Trophoblast cell (in vitro differentiated cells and primary cell): ENCODE data around the gene BAIAP2.

ENCODE experiments used
- DNase-seq, 2 donors: peaks; one replicate each; pipeline ENCODE4 v3.0.0-alpha.2; 2016
- H2AFZ ChIP-seq: 2 replicates; pipeline ENCODE4 v1.6.1; 2013; ENCODE audit warnings: low read length, moderate library complexity, mild to moderate bottlenecking; ENCODE audit not compliant: insufficient read depth, poor library complexity
- H2AK5ac ChIP-seq: 2 replicates; pipeline ENCODE4 v1.6.1; 2013; ENCODE audit warnings: mild to moderate bottlenecking, low read length
- H2BK120ac ChIP-seq: 2 replicates; pipeline ENCODE4 v1.6.1; 2013; ENCODE audit warnings: low read length, mild to moderate bottlenecking, moderate library complexity; ENCODE audit not compliant: insufficient read depth, poor library complexity
- H2BK12ac ChIP-seq: 2 replicates; pipeline ENCODE4 v1.6.1; 2013; ENCODE audit warnings: mild to moderate bottlenecking, low read length, moderate library complexity
- H2BK5ac ChIP-seq: 2 replicates; pipeline ENCODE4 v1.6.1; 2013; ENCODE audit warnings: low read length, low read depth, moderate library complexity, mild to moderate bottlenecking; ENCODE audit not compliant: poor library complexity
- H3K14ac ChIP-seq: 2 replicates; pipeline ENCODE4 v1.6.1; 2013; ENCODE audit warnings: mild to moderate bottlenecking, low read length
- H3K18ac ChIP-seq: 2 replicates; pipeline ENCODE4 v1.6.1; 2013; ENCODE audit warnings: mild to moderate bottlenecking, low read length
- H3K23ac ChIP-seq: 2 replicates; pipeline ENCODE4 v1.6.1; 2013; ENCODE audit warnings: low read length
- H3K27ac ChIP-seq: 2 replicates; pipeline ENCODE4 v1.5.1; 2013; ENCODE audit warnings: low read depth, mild to moderate bottlenecking, inconsistent platforms, low read length, moderate library complexity
- H3K27me3 ChIP-seq: 2 replicates; pipeline ENCODE4 v1.6.1; 2013; ENCODE audit warnings: inconsistent platforms, mild to moderate bottlenecking, low read length, moderate library complexity; ENCODE audit not compliant: insufficient read depth
- H3K36me3 ChIP-seq, 2 experiments: 1 replicate in 1 of 2; 2 replicates in 1 of 2; pipeline ENCODE4 v1.6.1; 2013; ENCODE audit warnings: low read length in 2 of 2, mild to moderate bottlenecking in 2 of 2, moderate library complexity in 1 of 2; ENCODE audit not compliant: insufficient read depth in 2 of 2, control insufficient read depth in 1 of 2
- H3K4ac ChIP-seq: 2 replicates; pipeline ENCODE4 v1.6.1; 2013; ENCODE audit warnings: low read depth, mild to moderate bottlenecking, low read length, moderate library complexity
- H3K4me1 ChIP-seq, 2 experiments: 1 replicate in 1 of 2; 2 replicates in 1 of 2; pipeline ENCODE4 v1.6.1; 2013; ENCODE audit warnings: low read length in 2 of 2, mild to moderate bottlenecking in 2 of 2, moderate library complexity in 1 of 2; ENCODE audit not compliant: insufficient read depth in 2 of 2, control insufficient read depth in 1 of 2
- H3K4me2 ChIP-seq: 2 replicates; pipeline ENCODE4 v1.6.1; 2013; ENCODE audit warnings: inconsistent platforms, mild to moderate bottlenecking, low read length, moderate library complexity
- H3K4me3 ChIP-seq: 2 replicates; pipeline ENCODE4 v1.5.1; 2013; ENCODE audit warnings: mild to moderate bottlenecking, low read depth, low read length, inconsistent platforms
- H3K79me1 ChIP-seq: one replicate; pipeline ENCODE4 v1.6.1; 2013; ENCODE audit warnings: low read length
- H3K79me2 ChIP-seq: 2 replicates; pipeline ENCODE4 v1.6.1; 2013; ENCODE audit warnings: low read length, mild to moderate bottlenecking; ENCODE audit not compliant: control insufficient read depth, insufficient read depth, poor library complexity
- H3K9ac ChIP-seq: 2 replicates; pipeline ENCODE4 v1.6.1; 2013; ENCODE audit warnings: mild to moderate bottlenecking, low read length
- H3K9me3 ChIP-seq: 2 replicates; pipeline ENCODE4 v1.6.1; 2013; ENCODE audit warnings: low read depth, mild to moderate bottlenecking, control low read depth, inconsistent platforms, low read length; ENCODE audit not compliant: insufficient read depth
- H4K12ac ChIP-seq: 2 replicates; pipeline ENCODE4 v1.6.1; 2013; ENCODE audit warnings: low read depth, mild to moderate bottlenecking, low read length, moderate library complexity
- H4K8ac ChIP-seq: 2 replicates; pipeline ENCODE4 v1.6.1; 2013; ENCODE audit warnings: low read depth, mild to moderate bottlenecking, low read length, moderate library complexity
- H4K91ac ChIP-seq: one replicate; pipeline ENCODE4 v1.6.1; 2013; ENCODE audit warnings: low read depth, mild to moderate bottlenecking, low read length, moderate library complexity
- WGBS: extraction: QIAGEN DNeasy Blood & Tissue Kit; methylation state at CpG from one replicate; pipeline ENCODE4 v1.1.7; 2013; ENCODE audit warnings: missing lambda C conversion rate; ENCODE audit not compliant: insufficient read length, insufficient coverage; ENCODE audit errors: extremely low coverage; 5-methylcytosine and 5-hydroxymethylcytosine counted together

Gene BAIAP2

GRCh38 chr17:81039854-81040758 lies 5.2 kb downstream of the BAIAP2 start:
- H2BK12ac ChIP-seq = peak overlapping the region; percentile 28
- WGBS = no CpG with 5 or more reads among the region's 28 CpGs
- H3K23ac ChIP-seq = no peak overlapping the region

DNA sequence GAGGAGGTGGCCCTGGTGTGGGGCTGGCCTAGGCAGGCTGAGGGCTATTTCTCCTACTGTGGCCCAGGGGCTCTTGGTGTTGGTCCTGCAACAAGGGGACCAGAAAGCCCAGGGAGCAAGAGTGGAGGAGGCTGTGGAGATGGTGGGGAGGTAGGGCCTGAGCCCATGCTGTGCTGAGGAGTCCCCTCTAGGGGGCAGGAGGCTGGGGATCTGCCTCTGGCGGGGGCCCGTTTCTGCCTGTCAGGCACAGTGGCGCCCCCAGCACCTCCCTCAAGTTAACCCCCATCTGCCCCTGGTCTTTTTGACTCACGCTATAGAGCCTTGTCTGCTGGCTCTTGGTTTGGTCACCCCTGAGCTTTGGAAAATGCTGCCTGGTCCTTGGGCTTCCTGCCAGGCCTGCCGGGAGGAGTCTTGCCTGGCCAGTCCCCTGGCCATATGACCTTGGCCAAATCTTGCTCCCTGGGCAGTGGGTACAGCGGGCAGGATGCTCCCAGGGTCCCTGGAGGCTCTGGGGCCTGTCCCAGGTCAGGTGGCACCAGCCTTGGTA lies 5.9 kb downstream of the BAIAP2 start:
- Histone ChIP-seq H2AK5ac (peak overlapping the region; percentile 37), H3K27me3 (no peaks in the 10 kb centered on the region), H4K8ac (peak overlapping the region; percentile 40), H2BK5ac (peak overlapping the region; percentile 7), H2BK120ac (peak overlapping the region; percentile 7), H3K4me1 (peaks cover 76 to 77% of the 10 kb centered on the region in 2 experiments), H2AFZ (no peak overlapping the region), H3K9ac (no peak overlapping the region), H4K12ac (no peak overlapping the region), H2BK12ac (peak overlapping the region; percentile 1), H3K79me2 (peaks cover 50% of the 10 kb centered on the region), H3K14ac (peak overlapping the region; percentile 6), H3K79me1 (peaks cover 44% of the 10 kb centered on the region), H3K18ac (peak overlapping the region; percentile 20), H3K23ac (no peak overlapping the region), H3K4me3 (no peak overlapping the region), H4K91ac (peak overlapping the region; percentile 5), H3K4me2 (no peak overlapping the region), H3K27ac (peak overlapping the region; percentile 9), H3K9me3 (peaks cover 4% of the 10 kb centered on the region), H3K4ac (peak overlapping the region; percentile 66), H3K36me3 (peaks cover 10 to 15% of the 10 kb centered on the region in 2 experiments)
- no CpG with 5 or more reads among the region's 6 CpGs for WGBS
- DNase-seq = no peak

More at GRCh38 chr17:81039854-81040758, 5.2 kb downstream of the BAIAP2 start:
- no peak overlapping the region for H2AFZ ChIP-seq
- H3K4me3 ChIP-seq = peak overlapping the region; percentile 2
- peak overlapping the region; percentile 13 for H3K27ac ChIP-seq
- peak overlapping the region; percentile 7 for H2BK5ac ChIP-seq
- peak overlapping the region; percentile 9 for H3K14ac ChIP-seq
- no peak overlapping the region for H2AK5ac ChIP-seq
- no peaks in the 10 kb centered on the region for H3K27me3 ChIP-seq
- peaks cover 4% of the 10 kb centered on the region for H3K9me3 ChIP-seq
- H3K9ac ChIP-seq = no peak overlapping the region
- peak; percentile 90 to 94 for DNase-seq
- peak overlapping the region; percentile 7 for H2BK120ac ChIP-seq
- H3K18ac ChIP-seq = peak overlapping the region; percentile 20
- H3K4me2 ChIP-seq = no peak overlapping the region
- peak overlapping the region; percentile 66 for H3K4ac ChIP-seq
- H4K8ac ChIP-seq = peak overlapping the region; percentile 40
- H3K36me3 ChIP-seq = peaks cover 10 to 11% of the 10 kb centered on the region in 2 experiments
- peak overlapping the region; percentile 5 for H4K91ac ChIP-seq
- H3K79me1 ChIP-seq = peaks cover 44% of the 10 kb centered on the region
- H3K4me1 ChIP-seq = peaks cover 72 to 75% of the 10 kb centered on the region in 2 experiments
- no peak overlapping the region for H4K12ac ChIP-seq
- peaks cover 45% of the 10 kb centered on the region for H3K79me2 ChIP-seq

DNA sequence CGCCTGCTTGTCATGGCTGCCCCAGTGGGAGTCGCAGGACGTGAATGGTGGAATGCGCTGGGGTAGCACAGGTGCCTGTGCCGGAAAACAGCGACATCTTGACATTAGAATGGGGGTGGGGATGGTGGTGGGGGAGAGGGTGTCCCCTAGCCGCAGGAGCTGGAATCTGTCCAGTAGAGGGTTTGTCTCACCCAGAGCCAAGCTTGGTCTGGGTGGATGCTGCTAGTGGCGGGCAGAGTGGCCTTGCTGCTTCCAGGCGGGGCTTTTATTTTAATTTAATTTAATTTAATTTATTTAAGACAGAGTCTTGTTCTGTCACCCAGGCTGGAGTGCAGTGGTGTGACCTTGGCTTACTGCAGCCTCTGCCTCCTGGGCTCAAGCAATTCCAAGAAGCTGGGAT lies 7.7 kb downstream of the BAIAP2 start:
- H2BK5ac ChIP-seq = peak overlapping the region; percentile 18
- H3K27ac ChIP-seq = no peak overlapping the region
- no peaks in the 10 kb centered on the region for H3K27me3 ChIP-seq
- peak overlapping the region; percentile 28 for H3K18ac ChIP-seq
- H3K79me2 ChIP-seq = peaks cover 49% of the 10 kb centered on the region
- peaks cover 7% of the 10 kb centered on the region for H3K9me3 ChIP-seq
- peak overlapping the region; percentile 59 for H2AK5ac ChIP-seq
- H3K4ac ChIP-seq = peak overlapping the region; percentile 11
- H4K8ac ChIP-seq = no peak overlapping the region
- H3K79me1 ChIP-seq = peaks cover 38% of the 10 kb centered on the region
- H3K36me3 ChIP-seq = peaks cover 13 to 15% of the 10 kb centered on the region in 2 experiments
- no CpG with 5 or more reads among the region's 9 CpGs for WGBS
- no peak overlapping the region for H3K9ac ChIP-seq
- no peak overlapping the region for H4K12ac ChIP-seq
- peak in 1 of 2 donors; percentile 7 for DNase-seq
- peaks cover 60 to 62% of the 10 kb centered on the region in 2 experiments for H3K4me1 ChIP-seq
- peak overlapping the region; percentile 11 for H3K14ac ChIP-seq
- H2AFZ ChIP-seq = no peak overlapping the region
- H4K91ac ChIP-seq = peak overlapping the region; percentile 33
- peak overlapping the region; percentile 25 for H2BK12ac ChIP-seq
- H2BK120ac ChIP-seq = no peak overlapping the region
- H3K4me3 ChIP-seq = no peak overlapping the region
- no peak overlapping the region for H3K23ac ChIP-seq
- no peak overlapping the region for H3K4me2 ChIP-seq

DNA sequence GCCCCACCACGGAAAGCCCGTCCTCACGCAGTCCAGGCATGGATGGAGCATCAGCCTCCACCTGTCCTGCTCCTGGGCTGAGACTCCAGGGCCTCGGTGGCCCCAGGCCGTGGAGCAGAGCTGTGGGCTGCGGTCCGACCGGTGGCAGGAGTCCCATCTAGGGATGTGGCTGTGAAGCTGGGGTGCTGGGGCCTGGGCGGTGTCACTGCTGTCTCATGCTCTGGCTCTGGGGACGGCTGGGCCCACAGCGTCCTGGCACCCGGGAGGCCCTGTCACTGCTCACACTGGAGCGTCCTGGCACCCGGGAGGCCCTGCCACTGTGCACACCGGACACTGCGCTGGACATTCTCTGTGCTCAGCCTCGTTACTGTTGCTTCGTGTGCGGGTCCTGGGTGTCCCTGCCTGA lies 8.4 kb downstream of the BAIAP2 start:
- H3K4me3 ChIP-seq = no peak overlapping the region
- H2BK120ac ChIP-seq = peak overlapping the region; percentile 74
- H3K79me2 ChIP-seq = peaks cover 44% of the 10 kb centered on the region
- peak overlapping the region; percentile 90 for H3K18ac ChIP-seq
- H2BK12ac ChIP-seq = peak overlapping the region; percentile 89
- H3K4ac ChIP-seq = peak overlapping the region; percentile 9
- peak overlapping the region; percentile 31 for H4K8ac ChIP-seq
- H4K12ac ChIP-seq = no peak overlapping the region
- no peak overlapping the region for H3K9ac ChIP-seq
- peaks cover 7% of the 10 kb centered on the region for H3K9me3 ChIP-seq
- no peak for DNase-seq
- H4K91ac ChIP-seq = peak overlapping the region; percentile 87
- H3K23ac ChIP-seq = no peak overlapping the region
- H3K27me3 ChIP-seq = no peaks in the 10 kb centered on the region
- peak overlapping the region; percentile 78 for H3K14ac ChIP-seq
- peaks cover 13 to 15% of the 10 kb centered on the region in 2 experiments for H3K36me3 ChIP-seq
- H3K79me1 ChIP-seq = peaks cover 33% of the 10 kb centered on the region
- H2BK5ac ChIP-seq = peak overlapping the region; percentile 5
- peak overlapping the region; percentile 3 for H2AFZ ChIP-seq
- WGBS = no CpG with 5 or more reads among the region's 19 CpGs
- no peak overlapping the region for H3K4me2 ChIP-seq
- peaks cover 53 to 55% of the 10 kb centered on the region in 2 experiments for H3K4me1 ChIP-seq
- H2AK5ac ChIP-seq = peak overlapping the region; percentile 93
- peak overlapping the region; percentile 74 for H3K27ac ChIP-seq
